ENCODE measurements around the gene DTNA. TPM values are rescaled to one million over a fixed set of nuclear protein-coding genes. Genes with fewer than 3 reads are reported as not detected.

DTNA gene
- total and polyA plus RNA-seq, 8 donors, result 11.1 to 113 (median 19.8) TPM

GRCh38 chr18:34880882-34881834, 171.1 kb downstream of the DTNA start:
- WGBS, 5 donors, result 55 to 74% (median 66%) methylated on average over 3 of the region's 3 CpGs
- intact Hi-C loops (cut with DNase I; ENCODE audit: low total_unique reads), result no loop called here

GRCh38 chr18:34884436-34884835, 174.3 kb downstream of the DTNA start:
- Histone ChIP-seq H3K36me3 (peaks cover 0 to 11% (median 3%) of the 10 kb centered on the region in 4 donors), H3K27me3 (no peaks in the 10 kb centered on the region), H3K4me3 (no peak overlapping the region), H3K9me3 (no peaks in the 10 kb centered on the region), H3K4me1 (peaks cover 0 to 11% (median 5%) of the 10 kb centered on the region in 4 donors), H3K27ac (no peak overlapping the region)
- WGBS, 5 donors, result 77 to 86% (median 85%) methylated on average over 6 of the region's 6 CpGs
- intact Hi-C loops (cut with DNase I; ENCODE audit: low total_unique reads), result no loop called here
- DNase-seq, result no peak
- TF ChIP-seq POLR2A (IDR thresholded peaks at IDR 0.05) (no peak), EP300 (IDR thresholded peaks at IDR 0.05) (no peak), CTCF (IDR thresholded peaks at IDR 0.05) (no peak), POLR2AphosphoS5 (IDR thresholded peaks at IDR 0.05) (no peak)

More at GRCh38 chr18:34880882-34881834, 171.1 kb downstream of the DTNA start:
- peaks cover 0 to 11% (median 3%) of the 10 kb centered on the region in 4 donors for H3K36me3 ChIP-seq
- peak in 1 of 2 donors; percentile 54 for DNase-seq
- H3K9me3 ChIP-seq, result no peaks in the 10 kb centered on the region
- peaks cover 0 to 11% (median 5%) of the 10 kb centered on the region in 4 donors for H3K4me1 ChIP-seq
- no peaks in the 10 kb centered on the region for H3K27me3 ChIP-seq
- peak overlapping the region in 4 of 5 donors; percentile 7 to 57 (median 50) for H3K27ac ChIP-seq
- TF ChIP-seq CTCF (IDR thresholded peaks at IDR 0.05) (no peak), EP300 (IDR thresholded peaks at IDR 0.05) (no peak)
- H3K4me3 ChIP-seq, result no peak overlapping the region

GRCh38 chr18:34886177-34886576, 176.1 kb downstream of the DTNA start:
- H3K9me3 ChIP-seq, result no peaks in the 10 kb centered on the region
- no peaks in the 10 kb centered on the region for H3K27me3 ChIP-seq
- 89 to 96% (median 94%) methylated on average over 1 of the region's 1 CpG for WGBS, 5 donors
- peaks cover 0 to 11% (median 3%) of the 10 kb centered on the region in 4 donors for H3K36me3 ChIP-seq
- no peak for TF ChIP-seq EP300 (IDR thresholded peaks at IDR 0.05)
- TF ChIP-seq POLR2A (IDR thresholded peaks at IDR 0.05), result no peak
- no peak for TF ChIP-seq POLR2AphosphoS5 (IDR thresholded peaks at IDR 0.05)
- no peak for TF ChIP-seq CTCF (IDR thresholded peaks at IDR 0.05)
- H3K4me3 ChIP-seq, result no peak overlapping the region
- intact Hi-C loops (cut with DNase I; ENCODE audit: low total_unique reads), result no loop called here
- DNase-seq, result no peak
- H3K4me1 ChIP-seq, result no peaks in the 10 kb centered on the region
- no peak overlapping the region for H3K27ac ChIP-seq

GRCh38 chr18:34887881-34888580, 177.9 kb downstream of the DTNA start:
- no peak for DNase-seq
- TF ChIP-seq POLR2A (IDR thresholded peaks at IDR 0.05) (no peak), POLR2AphosphoS5 (IDR thresholded peaks at IDR 0.05) (no peak), EP300 (IDR thresholded peaks at IDR 0.05) (no peak), CTCF (IDR thresholded peaks at IDR 0.05) (no peak)
- Histone ChIP-seq H3K27ac (no peak overlapping the region), H3K9me3 (no peaks in the 10 kb centered on the region), H3K27me3 (no peaks in the 10 kb centered on the region), H3K4me1 (no peaks in the 10 kb centered on the region), H3K36me3 (peaks cover 0 to 8% (median 0%) of the 10 kb centered on the region in 4 donors), H3K4me3 (no peak overlapping the region)
- 30 to 64% (median 40%) methylated on average over 4 of the region's 4 CpGs for WGBS, 5 donors
- intact Hi-C loops (cut with DNase I; ENCODE audit: low total_unique reads), result no loop called here
